Measurements from ENCODE around the gene CYP2C8. TPM values are rescaled to one million over a fixed set of nuclear protein-coding genes. Genes with fewer than 3 reads are reported as not detected.

CYP2C8 gene
- total RNA-seq: 2.6 TPM

GRCh38 chr10:95069286-95069685 lies at the start of gene CYP2C8:
Gene CYP2C8 (minus strand): TSS chr10:95069497. CDS start chr10:95069402, 95 bp downstream.

Other genes starting within 250 kb of the CYP2C8 start
- 1.5 TPM for gene CYP2C9, start 130.8 kb downstream of the CYP2C8 start, total RNA-seq
- gene ACSM6, start 124.7 kb upstream of the CYP2C8 start, total RNA-seq: not detected
- 21.5 TPM for gene PDLIM1, start 221.5 kb upstream of the CYP2C8 start, total RNA-seq

Measured in camera-type eye (tissue), 1 donor.